Hepatocyte (in vitro differentiated cells): ENCODE data around the gene GON4L. TPM values are rescaled to one million over a fixed set of nuclear protein-coding genes. Genes with fewer than 3 reads are reported as not detected.

ENCODE experiments used
- DNase-seq: peaks from one replicate; pipeline ENCODE4 v3.0.0-alpha.2; 2016; ENCODE audit warnings: low spot score
- H2AFZ ChIP-seq: fragments of 200-600 bp; sonication (generic); 2 replicates; pipeline ENCODE4 v1.6.0; 2016; ENCODE audit warnings: antibody characterized with exemption, mild to moderate bottlenecking
- H3K27ac ChIP-seq: fragments of 200-600 bp; sonication (generic); 2 replicates; pipeline ENCODE4 v1.5.1; 2016; ENCODE audit warnings: mild to moderate bottlenecking
- H3K27me3 ChIP-seq: fragments of 200-600 bp; sonication (generic); 2 replicates; pipeline ENCODE4 v1.6.1; 2016
- H3K36me3 ChIP-seq: fragments of 200-600 bp; sonication (generic); replicated peaks from 2 replicates; pipeline ENCODE4 v1.5.1; 2016; ENCODE audit warnings: low read depth; ENCODE audit not compliant: insufficient read depth
- H3K4me1 ChIP-seq: fragments of 200-600 bp; sonication (generic); 2 replicates; pipeline ENCODE4 v1.5.1; 2016; ENCODE audit warnings: mild to moderate bottlenecking, moderate library complexity; ENCODE audit not compliant: insufficient read depth
- H3K4me2 ChIP-seq: fragments of 200-600 bp; sonication (generic); 2 replicates; pipeline ENCODE4 v1.6.0; 2016
- H3K4me3 ChIP-seq: fragments of 200-600 bp; sonication (generic); 2 replicates; pipeline ENCODE4 v1.5.1; 2016; ENCODE audit warnings: mild to moderate bottlenecking
- H3K79me2 ChIP-seq: fragments of 200-600 bp; sonication (generic); 2 replicates; pipeline ENCODE4 v1.6.0; 2017; ENCODE audit warnings: mild to moderate bottlenecking
- H3K9me2 ChIP-seq: fragments of 200-600 bp; sonication (generic); replicated peaks from 2 replicates; pipeline ENCODE4 v1.6.0; 2017; ENCODE audit warnings: mild to moderate bottlenecking; ENCODE audit not compliant: insufficient read depth
- H3K9me3 ChIP-seq: fragments of 200-600 bp; sonication (generic); 2 replicates; pipeline ENCODE4 v1.5.1; 2016; ENCODE audit warnings: low read depth, mild to moderate bottlenecking
- H4K20me1 ChIP-seq: fragments of 200-600 bp; sonication (generic); 2 replicates; pipeline ENCODE4 v1.6.0; 2016; ENCODE audit warnings: mild to moderate bottlenecking; ENCODE audit not compliant: insufficient read depth, poor library complexity, severe bottlenecking
- CTCF ChIP-seq: fragments of 200-600 bp; sonication (generic); IDR thresholded peaks from 2 replicates; pipeline ENCODE4 v1.5.1; 2016; ENCODE audit warnings: antibody characterized with exemption, mild to moderate bottlenecking; ENCODE audit not compliant: poor library complexity
- EZH2 ChIP-seq: fragments of 200-600 bp; sonication (generic); IDR thresholded peaks from 2 replicates; pipeline ENCODE4 v1.6.1; 2016; ENCODE audit warnings: antibody characterized with exemption, mild to moderate bottlenecking, borderline replicate concordance
- EZH2phosphoT487 ChIP-seq: fragments of 200-600 bp; sonication (generic); IDR thresholded peaks from one replicate; pipeline ENCODE4 v1.6.1; 2018; ENCODE audit warnings: antibody characterized with exemption, mild to moderate bottlenecking, low read depth, moderate library complexity; ENCODE audit not compliant: unreplicated experiment, severe bottlenecking
- WGBS: methylation state at CpG from one replicate; pipeline ENCODE4 v1.1.6; 2016; ENCODE audit warnings: low lambda C conversion rate; ENCODE audit errors: missing lambda C conversion rate; 5-methylcytosine and 5-hydroxymethylcytosine counted together
- polyA plus RNA-seq: library from polyadenylated mRNA; unstranded; fragments of >200 nt; fragmentation: Nextera tagmentation; extraction: Ambion mirVana; gene quantifications from 2 replicates; pipeline ENCODE4 v1.2.1, GENCODE V29; 2016
- total RNA-seq: library from RNA; depleted of rRNA; stranded (reverse); fragments of >200 nt; gene quantifications from 2 replicates; pipeline ENCODE4 v1.2.3, GENCODE V29; 2014

GON4L gene
- total RNA-seq (17.2 and 20.8 TPM in 2 replicates), polyA plus RNA-seq (33.3 and 40.8 TPM in 2 replicates)

GRCh38 chr1:155856975-155857930, at the start of gene GON4L:
GON4L (minus strand) TSS chr1:155857214; CDS start chr1:155853780, 3,434 bp downstream.
- H3K79me2 ChIP-seq = peaks cover 39% of the 10 kb centered on the region
- 29% methylated on average over 46 of the region's 46 CpGs for WGBS

GRCh38 chr1:155904261-155904660, 47.2 kb upstream of the GON4L start:
- H3K27me3 ChIP-seq = no peaks in the 10 kb centered on the region
- peaks cover 6% of the 10 kb centered on the region for H3K36me3 ChIP-seq
- 96% methylated on average over 12 of the region's 12 CpGs for WGBS
- no peaks in the 10 kb centered on the region for H3K9me3 ChIP-seq
- H3K4me3 ChIP-seq = no peak overlapping the region
- no peaks in the 10 kb centered on the region for H3K9me2 ChIP-seq
- peaks cover 23% of the 10 kb centered on the region for H3K79me2 ChIP-seq
- no peak for DNase-seq
- H4K20me1 ChIP-seq = no peaks in the 10 kb centered on the region
- H3K27ac ChIP-seq = no peak overlapping the region
- H2AFZ ChIP-seq = no peak overlapping the region
- H3K4me2 ChIP-seq = no peak overlapping the region
- no peaks in the 10 kb centered on the region for H3K4me1 ChIP-seq
- TF ChIP-seq EZH2 (no peak), EZH2phosphoT487 (no peak), CTCF (no peak)

More at GRCh38 chr1:155856975-155857930, at the start of gene GON4L:
- Histone ChIP-seq H3K4me3 (peak within 1 kb of the TSS; percentile 47), H4K20me1 (no peaks in the 10 kb centered on the region), H3K4me1 (peaks cover 5% of the 10 kb centered on the region), H3K36me3 (no peaks in the 10 kb centered on the region), H3K4me2 (peak within 1 kb of the TSS; percentile 79), H3K9me3 (no peaks in the 10 kb centered on the region), H3K9me2 (no peaks in the 10 kb centered on the region), H2AFZ (peak within 1 kb of the TSS; percentile 63), H3K27ac (peak within 1 kb of the TSS; percentile 76), H3K27me3 (no peaks in the 10 kb centered on the region)
- DNase-seq = peak; percentile 95
- no peak for TF ChIP-seq EZH2
- no peak for TF ChIP-seq EZH2phosphoT487
- TF ChIP-seq CTCF = no peak

- Histone ChIP-seq H3K4me2 (no peak overlapping the region), H3K27ac (no peak overlapping the region), H3K79me2 (no peaks in the 10 kb centered on the region), H3K4me1 (no peaks in the 10 kb centered on the region), H4K20me1 (no peaks in the 10 kb centered on the region), H2AFZ (no peak overlapping the region), H3K9me2 (no peaks in the 10 kb centered on the region), H3K9me3 (no peaks in the 10 kb centered on the region), H3K36me3 (peaks cover 6% of the 10 kb centered on the region), H3K27me3 (no peaks in the 10 kb centered on the region), H3K4me3 (no peak overlapping the region)
- WGBS = 94% methylated on average over 4 of the region's 4 CpGs
- TF ChIP-seq CTCF = no peak
- DNase-seq = no peak
Observed at GRCh38 chr1:155900161-155900560, 43.1 kb upstream of the GON4L start.
